Neural crest cell (in vitro differentiated cells): ENCODE measurements around the gene PTPN4. TPM values are rescaled to one million over a fixed set of nuclear protein-coding genes. Genes with fewer than 3 reads are reported as not detected.

Experiments
- DNase-seq: peaks from one replicate; pipeline ENCODE4 v3.0.0; 2021; ENCODE audit warnings: low read depth, mixed read lengths, low spot score
- H3K27ac Mint-ChIP-seq: one replicate; pipeline ENCODE4 v1.8.0; 2021; ENCODE audit warnings: mild to moderate bottlenecking, mixed read lengths; ENCODE audit not compliant: unreplicated experiment
- H3K27me3 Mint-ChIP-seq: 2 replicates; pipeline ENCODE4 v1.8.0; 2021; ENCODE audit warnings: low read depth, mild to moderate bottlenecking, mixed read lengths
- H3K36me3 Mint-ChIP-seq: 2 replicates; pipeline ENCODE4 v1.8.0; 2021; ENCODE audit warnings: low read depth, mild to moderate bottlenecking, mixed read lengths
- H3K4me1 Mint-ChIP-seq: 2 replicates; pipeline ENCODE4 v1.8.0; 2021; ENCODE audit warnings: mixed read lengths
- H3K4me3 Mint-ChIP-seq: one replicate; pipeline ENCODE4 v1.8.0; 2021; ENCODE audit warnings: mild to moderate bottlenecking, mixed read lengths
- H3K9me3 Mint-ChIP-seq: 2 replicates; pipeline ENCODE4 v1.8.0; 2021; ENCODE audit warnings: mixed read lengths
- CTCF ChIP-seq: fragments of 200-600 bp; sonication (generic); conservative IDR thresholded peaks from 2 replicates; pipeline ENCODE4 v1.5.0; 2021; ENCODE audit warnings: antibody characterized with exemption, mild to moderate bottlenecking
- total RNA-seq: library from RNA; stranded (reverse); gene quantifications from 2 replicates; pipeline ENCODE4 v1.2.1, GENCODE V29; 2021

Gene PTPN4
- total RNA-seq, 1 donor from 2014 or later, result 39.3 TPM

GRCh38 chr2:119727493-119727892 lies 32.2 kb upstream of the PTPN4 start:
- Mint-ChIP-seq H3K36me3 (no peaks in the 10 kb centered on the region), H3K4me1 (peaks cover 10% of the 10 kb centered on the region), H3K27me3 (no peaks in the 10 kb centered on the region), H3K27ac (no peak overlapping the region), H3K4me3 (no peak overlapping the region), H3K9me3 (no peaks in the 10 kb centered on the region)
- no peak for DNase-seq
- TF ChIP-seq CTCF, result no peak

- peaks cover 10% of the 10 kb centered on the region for H3K4me1 Mint-ChIP-seq
These were observed 31.3 kb upstream of the PTPN4 start for GRCh38 chr2:119728421-119728820.

GRCh38 chr2:119730671-119731177 lies 29.0 kb upstream of the PTPN4 start:
- Mint-ChIP-seq H3K27me3 (no peaks in the 10 kb centered on the region), H3K27ac (no peak overlapping the region), H3K4me1 (peaks cover 9% of the 10 kb centered on the region), H3K4me3 (no peak overlapping the region), H3K36me3 (no peaks in the 10 kb centered on the region), H3K9me3 (no peaks in the 10 kb centered on the region)
- no peak for TF ChIP-seq CTCF
- DNase-seq, result no peak

More at GRCh38 chr2:119728421-119728820, 31.3 kb upstream of the PTPN4 start:
- Mint-ChIP-seq H3K9me3 (no peaks in the 10 kb centered on the region), H3K4me3 (no peak overlapping the region), H3K27me3 (no peaks in the 10 kb centered on the region), H3K36me3 (no peaks in the 10 kb centered on the region), H3K27ac (no peak overlapping the region)
- no peak for DNase-seq
- TF ChIP-seq CTCF, result no peak

- no peaks in the 10 kb centered on the region for H3K9me3 Mint-ChIP-seq
- no peak for TF ChIP-seq CTCF
- DNase-seq, result no peak
- no peak overlapping the region for H3K4me3 Mint-ChIP-seq
- H3K36me3 Mint-ChIP-seq, result no peaks in the 10 kb centered on the region
- H3K4me1 Mint-ChIP-seq, result peaks cover 9% of the 10 kb centered on the region
- H3K27ac Mint-ChIP-seq, result no peak overlapping the region
- no peaks in the 10 kb centered on the region for H3K27me3 Mint-ChIP-seq
These were observed 27.7 kb upstream of the PTPN4 start for GRCh38 chr2:119731983-119732382.

- no peak overlapping the region for H3K27ac Mint-ChIP-seq
- no peaks in the 10 kb centered on the region for H3K27me3 Mint-ChIP-seq
- peaks cover 9% of the 10 kb centered on the region for H3K4me1 Mint-ChIP-seq
- no peaks in the 10 kb centered on the region for H3K9me3 Mint-ChIP-seq
- no peak overlapping the region for H3K4me3 Mint-ChIP-seq
- TF ChIP-seq CTCF, result no peak
- no peak for DNase-seq
- no peaks in the 10 kb centered on the region for H3K36me3 Mint-ChIP-seq
These were observed 27.0 kb upstream of the PTPN4 start for GRCh38 chr2:119732601-119733164.
